NCI-H1436 treated with DMSO at 0.1 percent for 48 hours (cell line): ENCODE measurements around the gene HSFX2.
"Not testable (repeated sequence)": the region's sequence is repeated elsewhere in the genome, so short reads cannot be mapped to it uniquely, and the experiment has no call there.

Source experiments
- DNase-seq: peaks from one replicate; lab custom pipeline; 2025; lab: John Stamatoyannopoulos, UW

The HSFX2 gene, protein sequence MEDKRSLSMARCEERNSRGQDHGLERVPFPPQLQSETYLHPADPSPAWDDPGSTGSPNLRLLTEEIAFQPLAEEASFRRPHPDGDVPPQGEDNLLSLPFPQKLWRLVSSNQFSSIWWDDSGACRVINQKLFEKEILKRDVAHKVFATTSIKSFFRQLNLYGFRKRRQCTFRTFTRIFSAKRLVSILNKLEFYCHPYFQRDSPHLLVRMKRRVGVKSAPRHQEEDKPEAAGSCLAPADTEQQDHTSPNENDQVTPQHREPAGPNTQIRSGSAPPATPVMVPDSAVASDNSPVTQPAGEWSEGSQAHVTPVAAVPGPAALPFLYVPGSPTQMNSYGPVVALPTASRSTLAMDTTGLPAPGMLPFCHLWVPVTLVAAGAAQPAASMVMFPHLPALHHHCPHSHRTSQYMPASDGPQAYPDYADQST

DNA sequence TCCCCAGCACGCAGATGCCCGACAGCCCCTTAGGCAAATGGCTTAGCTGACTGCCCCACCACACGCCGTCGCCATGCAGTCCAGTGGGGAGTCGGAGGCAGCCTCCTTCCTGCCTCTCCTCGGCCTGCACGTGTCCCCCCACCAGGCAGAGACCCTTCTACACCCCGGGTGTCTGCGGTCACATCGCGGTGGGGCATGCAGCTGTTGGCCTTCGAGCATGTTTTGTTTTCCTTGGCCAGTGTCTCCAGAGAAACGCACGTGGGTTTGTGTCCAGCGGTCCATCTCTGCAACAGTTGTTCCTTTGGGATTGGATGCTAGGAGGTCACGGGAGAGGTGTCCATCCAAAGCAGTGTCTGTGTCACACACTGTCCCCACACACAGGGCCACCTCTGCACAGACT lies at the start of gene HSFX2:
Gene HSFX2, minus strand, starts transcription at position 101 of the 400 bp plus-strand sequence. CDS start 614 bp downstream, outside the sequence.
- not testable (repeated sequence) for DNase-seq

DNA sequence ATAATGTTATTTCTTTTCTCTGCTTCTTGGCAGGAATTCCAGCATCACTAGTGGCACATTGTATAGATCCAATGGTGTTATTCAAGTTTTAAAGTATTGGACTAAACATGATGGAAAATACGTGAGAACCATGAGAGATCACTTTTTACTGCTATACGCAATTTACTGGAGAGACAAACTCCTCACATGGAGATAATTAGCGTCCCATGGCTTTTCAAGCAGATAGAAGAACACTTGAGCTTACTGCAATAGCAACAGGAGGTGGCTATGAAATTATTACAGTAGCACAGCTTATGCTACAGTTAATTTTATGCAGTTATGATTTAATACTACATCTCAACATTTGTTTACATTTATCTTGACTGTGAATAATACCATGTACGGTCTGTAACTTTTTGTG lies 48.4 kb upstream of the HSFX2 start:
- DNase-seq: no peak

GRCh38 chrX:149641835-149642234 lies 46.7 kb upstream of the HSFX2 start:
- no peak for DNase-seq

DNA sequence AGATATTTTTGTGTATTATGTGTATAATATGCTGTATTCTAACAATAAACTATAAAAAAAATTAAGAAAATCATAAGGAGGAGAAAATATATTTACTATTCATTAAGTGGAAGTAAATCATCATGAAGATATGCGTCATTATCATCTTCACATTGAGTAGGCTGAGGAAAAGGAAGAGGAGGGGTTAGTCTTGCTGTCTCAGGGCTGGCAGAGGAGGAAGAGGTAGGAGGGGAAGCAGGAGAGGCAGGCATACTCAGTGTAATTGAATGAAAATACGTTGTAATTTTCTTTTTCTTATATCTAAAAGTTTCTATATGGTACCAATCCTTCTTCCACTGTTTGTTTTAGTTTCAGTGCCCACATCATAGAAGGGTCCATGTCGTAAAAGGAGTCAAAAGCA lies 46.3 kb upstream of the HSFX2 start:
- DNase-seq: no peak

GRCh38 chrX:149639568-149639967 lies 44.5 kb upstream of the HSFX2 start:
- DNase-seq: no peak

DNA sequence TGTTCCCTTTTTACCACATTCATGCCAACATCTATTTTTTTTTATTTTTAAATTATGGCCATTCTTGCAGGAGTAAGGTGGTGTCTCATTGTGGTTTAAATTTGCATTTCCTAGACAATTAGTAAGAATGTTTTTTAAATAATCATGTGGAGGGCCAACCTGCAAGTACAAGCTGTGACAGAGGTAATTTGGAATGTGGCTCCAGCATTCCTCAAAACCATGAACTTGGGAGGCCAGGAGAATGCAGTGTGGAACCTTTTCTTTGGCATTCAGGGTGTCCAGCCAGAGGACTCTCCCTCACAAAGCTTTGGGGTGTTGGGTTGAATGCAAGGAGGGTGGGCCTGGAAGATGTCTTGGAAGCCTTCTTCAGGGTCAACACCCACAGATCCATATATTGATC lies 43.7 kb upstream of the HSFX2 start:
- no peak for DNase-seq

GRCh38 chrX:149633511-149633910 lies 38.4 kb upstream of the HSFX2 start:
- no peak for DNase-seq

DNA sequence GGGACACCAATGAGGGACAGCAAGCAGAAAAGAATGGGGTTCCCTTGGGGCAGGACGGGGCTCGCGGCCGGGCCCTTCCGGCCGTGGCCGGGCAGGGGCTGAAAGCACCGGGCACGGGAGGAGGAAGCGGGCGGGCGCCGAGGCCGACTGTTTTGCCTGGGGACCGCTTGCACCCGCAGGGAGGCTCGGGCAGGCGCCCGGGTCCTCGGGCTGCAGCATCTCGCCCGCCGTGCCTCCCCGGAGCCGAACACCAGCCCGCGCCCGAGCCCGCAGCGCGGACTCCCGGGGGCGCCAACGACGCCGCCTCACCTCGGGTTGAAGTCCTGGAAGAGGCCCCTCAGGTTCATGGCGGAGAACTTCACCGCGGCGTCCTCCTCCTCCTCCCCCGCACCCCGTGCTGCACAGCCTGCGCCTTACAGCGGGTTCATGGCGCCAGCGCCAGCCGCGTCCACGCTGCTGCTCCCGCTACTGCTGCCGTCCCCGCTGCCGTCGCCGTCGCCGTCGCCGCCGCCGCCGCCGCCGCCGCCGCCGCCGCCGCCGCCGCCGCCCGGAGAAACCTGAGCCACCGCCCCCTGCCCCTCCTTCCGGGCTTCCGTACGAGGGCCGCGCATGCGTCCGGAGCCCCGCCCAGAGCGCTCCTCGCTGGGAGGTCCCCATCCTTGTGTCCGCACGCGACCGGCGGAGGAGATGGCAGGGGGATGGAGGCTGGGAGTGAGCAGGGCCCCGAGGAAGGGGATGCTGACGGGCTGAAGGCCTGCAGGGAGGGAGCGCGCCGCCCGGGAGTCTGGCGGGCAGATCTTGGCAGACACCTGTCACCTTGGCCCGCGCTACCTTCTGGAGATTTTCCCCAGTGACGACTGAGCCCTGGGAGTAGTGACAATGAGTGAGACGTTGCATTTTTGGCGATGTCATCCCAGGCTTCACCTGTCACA lies 36.4 kb upstream of the HSFX2 start, which contains the start of gene TMEM185A:
Gene TMEM185A, minus strand, starts transcription at position 559 of the 932 bp plus-strand sequence. Its CDS starts 212 bp downstream, at position 347.
- DNase-seq: peak; percentile 11

DNA sequence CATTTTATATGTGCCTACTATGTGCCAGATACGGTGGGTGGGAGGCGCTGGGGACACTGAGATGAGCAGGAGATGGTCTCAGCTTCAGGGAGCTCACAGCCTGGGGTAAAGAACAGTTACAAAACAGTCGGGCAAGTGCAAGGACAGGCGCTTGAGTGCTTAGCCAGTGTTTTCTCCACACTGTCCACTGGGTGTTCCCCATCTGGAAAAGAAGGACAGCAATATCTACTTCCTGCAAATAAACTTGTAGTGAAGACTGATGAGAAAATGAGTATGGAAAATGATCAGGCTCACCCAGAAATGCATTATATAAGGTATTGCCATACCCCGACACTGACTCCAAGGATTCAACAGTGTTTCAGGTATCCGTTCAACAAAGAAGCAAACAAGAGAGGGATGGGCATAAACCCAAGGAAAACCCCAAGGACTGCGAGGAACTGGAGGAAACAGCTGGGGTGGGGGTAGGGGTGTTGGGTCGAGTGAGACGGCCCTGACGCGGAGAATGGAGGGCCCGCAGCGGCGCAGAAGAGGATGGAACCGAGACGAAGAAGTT lies 35.6 kb upstream of the HSFX2 start:
- no peak for DNase-seq

DNA sequence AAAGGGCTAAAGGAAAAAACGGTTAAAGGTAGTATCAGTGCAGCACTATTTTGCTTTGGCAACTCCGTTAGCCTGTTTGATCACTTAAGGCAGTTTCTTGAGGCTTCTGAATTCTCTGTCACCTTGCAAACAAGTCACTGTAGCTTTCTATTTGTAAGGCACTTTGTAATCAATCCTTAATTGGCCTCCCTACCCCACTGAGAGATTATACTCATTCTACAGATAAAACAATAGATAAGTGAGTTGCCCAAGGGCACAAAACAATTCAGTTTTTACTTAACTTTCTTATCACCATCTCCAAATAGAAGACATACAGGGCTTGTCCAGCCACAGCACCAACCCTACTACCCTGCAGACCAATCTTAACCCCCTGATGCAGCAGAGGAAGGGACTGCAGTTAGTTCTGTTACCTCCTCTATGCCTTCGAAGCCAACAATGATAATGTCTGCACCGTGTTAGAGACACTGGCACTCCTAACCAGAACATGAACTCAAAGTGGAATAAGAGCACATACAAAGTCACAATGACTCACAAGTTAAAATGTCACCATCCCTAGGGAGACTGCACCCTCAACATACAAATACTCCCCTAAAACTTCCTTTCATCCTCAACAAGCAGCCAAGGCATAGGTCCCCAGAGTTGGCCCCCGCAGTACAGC lies 34.7 kb upstream of the HSFX2 start:
- no peak for DNase-seq

GRCh38 chrX:149628768-149629167 lies 33.7 kb upstream of the HSFX2 start:
- no peak for DNase-seq

GRCh38 chrX:149628280-149628679 lies 33.2 kb upstream of the HSFX2 start:
- DNase-seq: no peak

GRCh38 chrX:149626829-149627228 lies 31.7 kb upstream of the HSFX2 start:
- not testable (repeated sequence) for DNase-seq

GRCh38 chrX:149619662-149620061 lies 24.5 kb upstream of the HSFX2 start:
- DNase-seq: not testable (repeated sequence)

DNA sequence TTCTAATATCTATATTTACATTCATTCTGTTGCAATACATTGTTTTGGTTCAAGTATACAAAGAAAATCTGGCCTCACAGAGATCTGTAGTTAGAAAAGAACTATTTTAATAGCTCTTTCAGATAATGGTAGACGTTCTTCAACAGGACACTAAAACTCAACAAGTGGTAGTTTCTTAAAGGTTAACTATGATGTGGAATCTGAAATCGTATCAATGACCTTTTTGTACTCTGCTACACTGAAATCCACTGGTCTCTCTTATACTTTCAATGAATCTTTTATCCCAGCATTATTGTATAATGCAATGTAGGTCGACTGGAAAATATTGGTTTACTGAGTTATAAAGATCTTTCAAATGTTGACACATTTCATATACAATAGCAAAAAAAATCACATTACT lies 23.8 kb upstream of the HSFX2 start:
- no peak for DNase-seq

GRCh38 chrX:149611623-149612175 lies 16.6 kb upstream of the HSFX2 start:
- DNase-seq: no peak

DNA sequence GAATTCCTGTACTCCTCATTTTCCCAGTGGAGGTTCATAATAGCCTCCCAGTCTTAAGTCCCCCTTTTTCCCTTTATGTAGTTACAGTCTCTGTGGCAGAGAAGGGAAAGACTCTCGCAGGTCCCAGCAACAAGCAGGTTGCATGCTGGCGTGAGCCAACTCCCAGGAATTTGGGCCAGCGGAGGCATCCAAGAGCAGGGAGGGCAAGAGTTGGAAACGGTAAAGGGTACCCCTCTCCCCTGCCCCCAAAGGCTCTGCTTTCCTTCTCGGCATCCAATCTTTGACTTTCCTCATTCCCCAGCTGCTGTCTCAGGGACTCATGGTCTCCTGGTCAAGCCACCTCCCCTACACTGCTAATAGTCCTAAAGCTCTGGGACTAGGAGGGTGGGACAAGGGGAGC lies 15.4 kb upstream of the HSFX2 start:
- no peak for DNase-seq

- DNase-seq: no peak
These were observed 12.6 kb upstream of the HSFX2 start for GRCh38 chrX:149607699-149608098.

- not testable (repeated sequence) for DNase-seq
These were observed 10.3 kb upstream of the HSFX2 start for GRCh38 chrX:149605248-149605885.

- DNase-seq: not testable (repeated sequence)
These were observed 3.5 kb upstream of the HSFX2 start for GRCh38 chrX:149598603-149599002.

GRCh38 chrX:149595943-149596342 lies 829 bp upstream of the HSFX2 start:
- not testable (repeated sequence) for DNase-seq
